Fibroblast of skin of right quadriceps (primary cell): Measurements from ENCODE around the gene ZBTB22.
A peak's percentile ranks its signal among the peaks of the same experiment; 100 is the strongest.

Source experiments
- DNase-seq: peaks from one replicate; pipeline ENCODE4 v3.0.0-alpha.2; 2013

ZBTB22 gene

GRCh38 chr6:33329058-33329457, 11.5 kb upstream of the ZBTB22 start:
- no peak for DNase-seq

- no peak for DNase-seq
Measured at GRCh38 chr6:33324125-33324524, 6.6 kb upstream of the ZBTB22 start.

DNA sequence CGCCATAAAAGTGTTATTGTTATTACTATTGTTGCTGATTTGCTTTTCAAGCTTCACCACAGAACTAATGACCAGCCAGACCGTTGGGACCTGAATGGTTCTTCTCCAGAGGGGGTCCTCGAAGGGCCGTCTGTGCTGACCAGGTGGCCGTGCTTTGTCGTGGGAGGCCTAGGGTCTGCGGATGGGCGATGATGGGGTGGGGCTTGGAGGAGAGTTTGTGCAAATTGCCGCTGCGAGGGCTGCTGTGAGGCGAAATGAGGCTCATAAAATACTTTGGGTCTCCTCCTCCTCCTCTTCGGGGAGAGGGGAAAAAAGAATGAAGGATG, 6.0 kb upstream of the ZBTB22 start:
- no peak for DNase-seq

DNA sequence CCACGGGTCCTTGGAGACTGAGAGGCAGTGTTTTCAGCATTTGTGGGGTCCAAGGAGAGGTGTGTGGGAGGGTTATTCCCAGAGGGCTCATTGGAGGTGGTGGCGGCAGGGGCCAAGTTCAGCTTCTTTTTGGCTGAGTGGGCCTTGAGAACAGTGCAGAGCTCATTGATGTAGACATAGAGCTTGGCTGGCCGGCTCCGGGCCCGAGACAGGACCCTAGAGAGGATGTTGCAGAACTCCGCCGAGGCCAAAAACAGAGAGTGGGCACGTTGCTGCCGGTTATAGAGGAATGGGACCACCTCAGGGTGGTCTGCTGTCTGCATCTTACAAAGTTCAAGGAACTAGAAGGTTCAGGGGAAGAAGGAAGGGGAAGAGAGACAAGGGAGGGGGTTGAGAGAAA, 3.7 kb upstream of the ZBTB22 start:
- DNase-seq: no peak

DNA sequence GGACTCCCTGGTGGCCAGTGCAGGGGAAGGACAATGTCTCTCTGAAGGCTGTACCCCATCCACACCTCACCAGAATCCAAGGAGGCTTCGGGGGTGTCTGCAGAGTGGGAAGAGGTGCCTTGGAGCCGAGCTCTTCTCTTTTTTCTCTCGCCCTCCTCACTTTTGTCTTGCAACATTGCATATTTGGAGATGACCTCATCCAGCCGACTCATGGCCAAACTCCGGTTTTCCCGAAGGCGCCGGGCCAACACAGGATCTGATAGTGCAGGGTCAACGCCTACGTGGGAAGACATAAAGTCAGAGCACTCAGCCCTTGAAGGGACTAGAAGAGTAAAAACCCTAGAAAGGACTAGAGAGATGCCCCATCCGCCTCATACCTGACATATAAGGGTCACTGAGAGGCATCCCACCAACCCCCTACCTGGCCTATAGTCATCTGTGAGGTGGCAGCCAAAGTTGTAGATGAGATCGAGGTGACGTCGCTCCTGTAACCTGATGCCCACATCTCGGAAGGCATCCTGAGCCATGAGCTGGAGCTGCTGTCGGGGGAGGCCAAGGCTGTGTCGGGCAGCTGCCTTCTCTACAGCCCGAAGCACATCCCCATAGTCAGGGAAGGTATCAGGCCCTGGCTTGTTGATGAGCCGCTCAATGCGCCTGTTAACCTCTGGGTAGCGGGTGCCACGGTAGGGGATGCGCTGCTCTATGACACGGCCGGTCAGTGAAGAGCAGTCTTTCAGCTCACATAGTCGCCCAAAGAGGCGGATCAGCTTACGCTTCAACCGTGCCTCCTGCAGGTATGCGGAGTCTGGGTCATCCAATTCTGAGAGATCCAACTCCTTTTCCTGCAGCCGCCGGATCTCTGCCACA, 3.0 kb upstream of the ZBTB22 start:
- DNase-seq: peak; percentile 83

- no peak for DNase-seq
Measured at GRCh38 chr6:33319939-33320314, 2.4 kb upstream of the ZBTB22 start.

- no peak for DNase-seq
Measured at GRCh38 chr6:33318426-33319073, 1.0 kb upstream of the ZBTB22 start.

GRCh38 chr6:33317419-33317668, 200 bp downstream of the ZBTB22 start:
- DNase-seq: no peak

- DNase-seq: no peak
Measured at GRCh38 chr6:33316603-33317418, 733 bp downstream of the ZBTB22 start.

GRCh38 chr6:33315793-33316602, 1.5 kb downstream of the ZBTB22 start:
- no peak for DNase-seq

- DNase-seq: no peak
Measured at GRCh38 chr6:33314943-33315792, 2.4 kb downstream of the ZBTB22 start.

GRCh38 chr6:33314515-33314942, 3.0 kb downstream of the ZBTB22 start:
- peak; percentile 82 for DNase-seq

DNA sequence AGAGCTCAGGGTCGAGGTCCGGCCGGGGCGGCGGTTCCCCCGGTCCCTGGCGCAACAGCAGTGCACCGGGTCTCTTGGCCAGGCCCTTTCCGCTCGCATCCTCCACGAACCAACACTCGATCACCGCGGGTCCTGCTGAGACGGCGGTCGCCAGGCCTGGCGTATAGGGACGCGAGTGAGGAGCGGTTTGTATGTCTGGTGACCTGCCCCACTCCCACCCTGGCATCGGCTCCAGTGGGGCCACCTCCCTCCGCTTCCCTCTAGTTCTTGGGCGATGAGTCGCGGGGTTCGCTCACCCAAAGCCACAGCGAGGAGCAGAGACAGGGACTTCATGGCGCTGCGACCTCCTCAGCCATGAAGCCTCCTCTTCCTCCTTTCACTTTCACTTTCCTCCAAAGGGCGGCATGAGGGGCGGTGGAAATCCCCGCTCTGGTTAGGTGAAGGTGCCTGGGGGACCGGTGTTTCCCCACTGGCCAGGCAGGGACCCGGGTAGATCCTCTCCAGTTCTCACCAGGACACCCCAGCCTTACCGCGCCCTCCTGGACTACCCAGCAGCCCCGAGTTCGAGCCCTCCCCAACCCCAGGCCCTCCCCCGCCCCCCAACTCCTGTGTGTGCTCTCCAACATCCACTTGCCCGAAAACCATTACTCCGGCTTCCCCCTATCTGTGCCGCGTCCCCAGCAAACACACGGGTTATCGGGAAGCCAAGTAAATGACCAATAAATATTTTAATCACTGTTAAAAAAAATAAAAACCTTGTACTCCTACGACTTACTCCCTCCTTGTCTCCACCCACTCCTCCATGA, 3.6 kb downstream of the ZBTB22 start, which contains the start of gene TAPBP:
TAPBP (minus strand) TSS at position 370 of the 806 bp plus-strand sequence; CDS start at position 333, 37 bp downstream.
- peak; percentile 59 for DNase-seq

DNA sequence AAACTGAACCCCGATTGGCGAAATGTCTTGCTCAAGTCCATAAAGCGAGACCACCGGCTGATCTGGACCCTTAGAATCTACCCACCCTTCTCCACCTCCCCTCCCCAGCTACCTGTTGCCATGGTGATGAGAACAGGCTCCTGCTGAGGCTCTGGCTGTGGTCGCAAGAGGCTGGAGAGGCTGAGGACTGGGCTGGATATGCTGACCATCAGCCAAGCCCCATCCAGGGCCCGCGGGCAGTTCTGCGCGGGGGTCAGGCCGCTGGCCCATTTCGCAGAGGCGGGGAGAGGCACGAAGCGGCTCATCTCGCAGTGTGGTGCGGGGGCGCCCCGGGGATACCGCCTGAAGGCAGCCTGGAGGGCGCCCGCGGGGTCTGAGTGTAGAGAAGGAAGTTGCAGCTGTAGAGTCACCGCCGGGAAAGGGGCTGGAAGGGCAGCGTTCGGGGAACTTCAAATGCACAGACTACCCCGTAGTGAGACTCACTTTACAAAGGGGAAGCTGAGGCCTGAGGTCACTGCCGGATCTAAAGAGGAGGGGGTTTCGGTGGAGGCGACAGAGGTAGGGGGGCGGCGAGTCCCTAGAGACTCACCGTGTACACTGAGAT, 4.3 kb downstream of the ZBTB22 start:
- DNase-seq: peak; percentile 27

DNA sequence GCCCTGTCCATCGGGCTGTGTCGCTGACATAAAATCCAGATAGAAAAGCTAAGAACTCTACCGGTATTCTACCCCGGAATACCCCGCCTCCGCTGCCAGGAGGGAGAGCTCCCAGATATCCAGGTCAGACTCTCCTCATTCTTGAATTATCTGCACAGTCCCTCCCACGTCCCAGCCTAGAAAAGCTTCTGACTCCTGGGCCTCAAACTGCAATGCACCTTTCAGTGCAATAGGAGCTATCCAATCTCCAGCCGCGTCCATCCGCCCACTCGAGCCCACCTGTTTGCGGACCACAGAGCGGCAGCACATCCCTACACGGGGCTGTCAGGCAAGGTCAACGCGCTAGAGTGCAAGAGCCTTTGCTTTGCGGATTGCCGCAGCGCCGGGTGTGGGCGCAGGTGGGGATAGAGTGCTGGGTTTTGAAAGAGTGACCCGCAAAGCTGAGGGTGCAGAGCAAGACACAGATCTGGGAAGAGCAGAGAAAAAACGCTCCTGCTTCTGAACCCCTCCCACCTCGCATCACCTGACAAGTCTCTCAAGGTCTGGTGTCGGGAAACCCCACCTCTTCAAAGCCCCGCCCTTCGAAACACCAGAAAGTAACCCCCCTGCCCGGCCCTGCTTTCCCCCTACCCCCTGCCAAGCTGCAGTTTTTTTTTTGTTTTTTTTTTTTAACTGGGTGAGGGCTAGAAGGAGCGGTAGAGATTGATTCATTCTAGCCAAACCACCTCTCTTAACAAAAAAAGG, 5.0 kb downstream of the ZBTB22 start:
- peak; percentile 50 for DNase-seq

GRCh38 chr6:33306356-33306755, 11.2 kb downstream of the ZBTB22 start:
- DNase-seq: no peak

- DNase-seq: no peak
Measured at GRCh38 chr6:33305052-33305451, 12.5 kb downstream of the ZBTB22 start.

DNA sequence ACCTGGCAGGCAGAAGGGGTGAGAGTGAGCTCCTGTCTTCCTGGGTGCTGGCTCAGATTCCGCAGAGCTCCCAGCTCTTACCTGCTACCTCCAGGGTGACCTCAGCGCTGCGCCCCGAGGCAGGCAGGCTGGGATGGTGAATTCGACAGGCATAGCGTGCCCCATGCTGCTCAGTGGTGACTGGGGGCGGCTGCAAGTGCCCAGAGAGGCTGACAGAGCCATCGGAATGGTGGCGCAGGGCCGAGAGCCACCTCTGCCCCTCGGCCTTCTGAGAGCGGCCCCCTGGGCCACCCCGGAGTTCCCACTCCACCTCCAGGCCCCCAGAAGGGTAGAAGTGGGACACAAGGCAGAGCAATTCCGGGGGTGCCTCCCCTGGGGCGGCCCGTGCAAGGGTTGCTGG, 13.3 kb downstream of the ZBTB22 start:
- no peak for DNase-seq

DNA sequence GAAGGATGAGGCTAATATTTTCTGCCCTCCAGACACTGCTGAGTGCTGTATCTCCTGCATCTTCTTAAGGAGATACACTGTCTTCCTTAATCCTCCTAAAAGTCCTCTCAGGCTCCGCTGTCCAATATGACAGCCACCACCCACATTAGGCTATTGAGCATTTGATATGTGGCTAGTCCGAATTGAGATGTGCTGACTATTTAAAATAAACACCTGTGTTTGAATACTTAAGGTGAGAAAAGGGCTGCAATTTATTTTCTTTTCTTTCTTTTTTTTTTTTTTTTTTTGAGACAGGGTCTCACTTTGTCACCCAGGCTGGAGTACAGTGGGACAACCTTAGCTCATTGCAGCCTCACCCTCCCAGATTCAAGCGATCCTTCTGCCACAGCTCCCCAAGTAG, 15.7 kb downstream of the ZBTB22 start:
- no peak for DNase-seq
